Neural progenitor cell (in vitro differentiated cells): ENCODE results near the gene CARMIL1. TPM values are rescaled to one million over a fixed set of nuclear protein-coding genes. Genes with fewer than 3 reads are reported as not detected.

ENCODE experiments used
- DNase-seq: peaks from one replicate; pipeline ENCODE4 v3.0.0-alpha.2; 2016; ENCODE audit warnings: low spot score
- H2AFZ ChIP-seq: fragments of 200-600 bp; sonication (generic); replicated peaks from 2 replicates; pipeline ENCODE4 v1.6.1; 2016; ENCODE audit warnings: antibody characterized with exemption
- H3F3A ChIP-seq: fragments of 200-600 bp; sonication (generic); 2 replicates; pipeline ENCODE4 v1.6.1; 2016; ENCODE audit warnings: antibody characterized with exemption, low read depth
- H3K27ac ChIP-seq: fragments of 200-600 bp; sonication (generic); 2 replicates; pipeline ENCODE4 v1.5.1; 2016; ENCODE audit warnings: mild to moderate bottlenecking
- H3K27me3 ChIP-seq: fragments of 200-600 bp; sonication (generic); 2 replicates; pipeline ENCODE4 v1.6.1; 2016; ENCODE audit warnings: mild to moderate bottlenecking, moderate library complexity
- H3K36me3 ChIP-seq: fragments of 200-600 bp; sonication (generic); 2 replicates; pipeline ENCODE4 v1.5.1; 2016
- H3K4me1 ChIP-seq: fragments of 200-600 bp; sonication (generic); 2 replicates; pipeline ENCODE4 v1.6.1; 2016; ENCODE audit warnings: mixed run types
- H3K4me2 ChIP-seq: fragments of 200-600 bp; sonication (generic); 2 replicates; pipeline ENCODE4 v1.6.1; 2016
- H3K4me3 ChIP-seq: fragments of 200-600 bp; sonication (generic); 2 replicates; pipeline ENCODE4 v1.5.1; 2016
- H3K79me2 ChIP-seq: fragments of 200-600 bp; sonication (generic); 2 replicates; pipeline ENCODE4 v1.6.1; 2016; ENCODE audit warnings: low read depth
- H3K9ac ChIP-seq: fragments of 200-600 bp; sonication (generic); 2 replicates; pipeline ENCODE4 v1.6.1; 2016
- H3K9me3 ChIP-seq: fragments of 200-600 bp; sonication (generic); 2 replicates; pipeline ENCODE4 v1.5.1; 2016; ENCODE audit warnings: low read depth
- H4K20me1 ChIP-seq: fragments of 200-600 bp; sonication (generic); 2 replicates; pipeline ENCODE4 v1.6.1; 2016; ENCODE audit warnings: low read depth
- H3K27ac Mint-ChIP-seq: 3 replicates; pipeline ENCODE4 v1.8.0; 2021; ENCODE audit warnings: mixed read lengths
- H3K27me3 Mint-ChIP-seq: 2 replicates; pipeline ENCODE4 v1.8.0; 2022; ENCODE audit warnings: low read depth, mild to moderate bottlenecking, inconsistent platforms, moderate library complexity, mixed read lengths; ENCODE audit not compliant: insufficient read depth
- H3K36me3 Mint-ChIP-seq: 3 replicates; pipeline ENCODE4 v1.8.0; 2021; ENCODE audit warnings: mixed read lengths
- H3K4me1 Mint-ChIP-seq: 3 replicates; pipeline ENCODE4 v1.8.0; 2021; ENCODE audit warnings: mixed read lengths
- H3K4me3 Mint-ChIP-seq: 3 replicates; pipeline ENCODE4 v1.8.0; 2021; ENCODE audit warnings: mild to moderate bottlenecking, moderate library complexity, mixed read lengths
- H3K9me3 Mint-ChIP-seq: 3 replicates; pipeline ENCODE4 v1.8.0; 2020; ENCODE audit warnings: mixed read lengths
- EZH2 ChIP-seq: fragments of 200-600 bp; sonication (generic); IDR thresholded peaks from 2 replicates; pipeline ENCODE4 v1.6.1; 2017; ENCODE audit warnings: antibody characterized with exemption, mild to moderate bottlenecking, moderate library complexity
- EZH2phosphoT487 ChIP-seq: fragments of 200-600 bp; sonication (generic); IDR thresholded peaks from 2 replicates; pipeline ENCODE4 v1.6.1; 2017; ENCODE audit warnings: antibody characterized with exemption
- total RNA-seq: library from RNA; depleted of rRNA; stranded (reverse); fragments of >200 nt; gene quantifications from 2 replicates; pipeline ENCODE4 v1.2.3, GENCODE V29; 2015; ENCODE audit warnings: low replicate concordance
- TF ChIP-seq, protein P1 (sequence below): fragments of 200-600 bp; sonication (generic); IDR thresholded peaks from 2 replicates; pipeline ENCODE4 v1.5.1; 2017; ENCODE audit warnings: antibody characterized with exemption, mild to moderate bottlenecking

CARMIL1 gene
- total RNA-seq, 1 donor from 2014 or later: 13.3 TPM

DNA sequence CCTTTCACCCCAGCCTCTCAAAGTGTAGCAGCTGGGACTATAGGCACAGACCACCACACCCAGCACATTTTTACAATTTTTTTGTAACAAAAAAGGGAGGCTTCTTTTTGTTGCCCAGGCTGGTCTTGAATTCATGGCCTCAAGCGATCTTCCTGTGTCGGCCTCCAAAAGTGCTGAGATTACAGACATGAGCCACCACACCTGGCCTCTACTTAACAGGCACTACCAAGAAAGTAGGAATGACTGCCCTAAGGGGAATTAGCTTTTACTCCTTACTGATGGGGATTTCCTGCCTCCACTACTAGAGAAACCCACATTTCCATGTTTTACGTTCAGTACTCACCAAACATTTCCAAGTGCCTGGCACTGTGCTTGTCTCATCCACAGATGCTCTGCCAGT is 109.6 kb downstream of the CARMIL1 start:
- Mint-ChIP-seq H3K4me3 (no peak overlapping the region), H3K27me3 (peaks cover 2% of the 10 kb centered on the region), H3K27ac (no peak overlapping the region), H3K36me3 (no peaks in the 10 kb centered on the region), H3K9me3 (no peaks in the 10 kb centered on the region), H3K4me1 (peaks cover 4% of the 10 kb centered on the region)
- DNase-seq: no peak
- H3K4me2 ChIP-seq: no peak overlapping the region
- no peaks in the 10 kb centered on the region for H3F3A ChIP-seq
- no peaks in the 10 kb centered on the region for H3K36me3 ChIP-seq
- no peaks in the 10 kb centered on the region for H3K79me2 ChIP-seq
- TF ChIP-seq, protein P1, sequence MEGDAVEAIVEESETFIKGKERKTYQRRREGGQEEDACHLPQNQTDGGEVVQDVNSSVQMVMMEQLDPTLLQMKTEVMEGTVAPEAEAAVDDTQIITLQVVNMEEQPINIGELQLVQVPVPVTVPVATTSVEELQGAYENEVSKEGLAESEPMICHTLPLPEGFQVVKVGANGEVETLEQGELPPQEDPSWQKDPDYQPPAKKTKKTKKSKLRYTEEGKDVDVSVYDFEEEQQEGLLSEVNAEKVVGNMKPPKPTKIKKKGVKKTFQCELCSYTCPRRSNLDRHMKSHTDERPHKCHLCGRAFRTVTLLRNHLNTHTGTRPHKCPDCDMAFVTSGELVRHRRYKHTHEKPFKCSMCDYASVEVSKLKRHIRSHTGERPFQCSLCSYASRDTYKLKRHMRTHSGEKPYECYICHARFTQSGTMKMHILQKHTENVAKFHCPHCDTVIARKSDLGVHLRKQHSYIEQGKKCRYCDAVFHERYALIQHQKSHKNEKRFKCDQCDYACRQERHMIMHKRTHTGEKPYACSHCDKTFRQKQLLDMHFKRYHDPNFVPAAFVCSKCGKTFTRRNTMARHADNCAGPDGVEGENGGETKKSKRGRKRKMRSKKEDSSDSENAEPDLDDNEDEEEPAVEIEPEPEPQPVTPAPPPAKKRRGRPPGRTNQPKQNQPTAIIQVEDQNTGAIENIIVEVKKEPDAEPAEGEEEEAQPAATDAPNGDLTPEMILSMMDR: no peak
- TF ChIP-seq EZH2 (no peak), EZH2phosphoT487 (no peak)
- no peaks in the 10 kb centered on the region for H3K27me3 ChIP-seq
- H2AFZ ChIP-seq: no peak overlapping the region
- H4K20me1 ChIP-seq: no peaks in the 10 kb centered on the region
- H3K9ac ChIP-seq: no peak overlapping the region
- no peaks in the 10 kb centered on the region for H3K9me3 ChIP-seq
- H3K27ac ChIP-seq: no peak overlapping the region
- peaks cover 11% of the 10 kb centered on the region for H3K4me1 ChIP-seq
- no peak overlapping the region for H3K4me3 ChIP-seq

DNA sequence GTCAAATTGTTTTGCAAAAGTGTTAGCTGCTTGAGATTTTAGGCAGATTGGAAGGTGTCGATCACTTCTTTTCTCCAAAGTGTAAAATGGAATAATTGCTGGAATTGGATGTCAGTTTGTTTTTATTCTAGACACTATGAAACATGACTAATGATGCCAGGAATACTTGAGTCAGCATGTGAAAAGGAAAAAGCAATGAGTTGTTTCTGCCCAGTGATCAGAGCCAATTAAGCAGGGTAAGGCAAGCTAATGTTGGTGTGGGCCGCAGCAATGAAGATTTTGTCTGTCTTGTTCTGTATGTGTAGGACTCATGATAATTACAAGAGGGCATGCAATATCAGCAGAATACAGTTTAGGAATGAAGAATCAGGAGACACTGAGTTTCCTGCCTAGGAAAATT is 110.3 kb downstream of the CARMIL1 start:
- DNase-seq: no peak
- no peaks in the 10 kb centered on the region for H3K9me3 ChIP-seq
- Mint-ChIP-seq H3K4me3 (no peak overlapping the region), H3K9me3 (no peaks in the 10 kb centered on the region), H3K36me3 (no peaks in the 10 kb centered on the region), H3K27ac (no peak overlapping the region), H3K27me3 (peaks cover 2% of the 10 kb centered on the region), H3K4me1 (peaks cover 4% of the 10 kb centered on the region)
- no peaks in the 10 kb centered on the region for H4K20me1 ChIP-seq
- peaks cover 11% of the 10 kb centered on the region for H3K4me1 ChIP-seq
- no peak overlapping the region for H3K27ac ChIP-seq
- no peak overlapping the region for H3K9ac ChIP-seq
- no peak overlapping the region for H3K4me2 ChIP-seq
- H3K79me2 ChIP-seq: peaks cover 3% of the 10 kb centered on the region
- TF ChIP-seq, protein P1: no peak
- TF ChIP-seq EZH2phosphoT487 (no peak), EZH2 (no peak)
- no peaks in the 10 kb centered on the region for H3K36me3 ChIP-seq
- H2AFZ ChIP-seq: no peak overlapping the region
- H3K4me3 ChIP-seq: no peak overlapping the region
- H3K27me3 ChIP-seq: no peaks in the 10 kb centered on the region
- H3F3A ChIP-seq: no peaks in the 10 kb centered on the region

DNA sequence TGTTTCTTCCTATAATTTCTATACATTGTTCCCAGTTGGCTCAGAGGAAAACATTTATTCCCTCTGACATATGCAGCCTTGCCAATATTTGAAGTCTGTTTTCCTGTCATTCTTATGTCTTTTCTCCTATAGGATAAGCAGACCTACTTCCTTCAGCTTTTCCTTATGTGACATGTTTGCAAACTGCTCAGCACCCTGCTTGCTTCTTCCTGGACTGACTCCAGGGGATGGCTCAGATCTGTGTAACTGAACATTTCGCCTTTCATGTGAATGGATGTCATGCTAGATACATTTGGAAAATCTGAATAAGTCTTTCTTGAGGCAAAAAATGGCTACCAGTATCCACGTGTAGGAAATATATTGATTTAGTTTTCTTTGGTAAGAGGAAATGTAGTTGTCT is 113.2 kb downstream of the CARMIL1 start:
- Histone ChIP-seq H3F3A (peaks cover 10% of the 10 kb centered on the region), H3K4me3 (no peak overlapping the region), H3K79me2 (peaks cover 10% of the 10 kb centered on the region), H3K4me2 (no peak overlapping the region), H3K9ac (no peak overlapping the region), H2AFZ (no peak overlapping the region), H3K27ac (no peak overlapping the region), H3K36me3 (no peaks in the 10 kb centered on the region), H3K27me3 (no peaks in the 10 kb centered on the region), H3K9me3 (no peaks in the 10 kb centered on the region), H3K4me1 (peaks cover 16% of the 10 kb centered on the region), H4K20me1 (no peaks in the 10 kb centered on the region)
- peak overlapping the region; percentile 74 for H3K27ac Mint-ChIP-seq
- no peaks in the 10 kb centered on the region for H3K27me3 Mint-ChIP-seq
- TF ChIP-seq EZH2phosphoT487 (no peak), EZH2 (no peak)
- TF ChIP-seq, protein P1: no peak
- H3K4me1 Mint-ChIP-seq: peaks cover 7% of the 10 kb centered on the region
- no peaks in the 10 kb centered on the region for H3K9me3 Mint-ChIP-seq
- H3K4me3 Mint-ChIP-seq: no peak overlapping the region
- H3K36me3 Mint-ChIP-seq: no peaks in the 10 kb centered on the region
- no peak for DNase-seq
